Measurements from ENCODE around the gene SNED1. TPM values are rescaled to one million over a fixed set of nuclear protein-coding genes. Genes with fewer than 3 reads are reported as not detected.

The SNED1 gene
- total RNA-seq, 4 donors from 2014 or later: 18.0 to 52.2 (median 32.5) TPM

- ATAC-seq (ENCODE audit: low FRiP score) (no peak), DNase-seq (ENCODE audit: low spot score) (no peak)
- no peak for TF ChIP-seq CTCF (IDR thresholded peaks at IDR 0.05)
Measured at GRCh38 chr2:241033994-241034393, 35.6 kb downstream of the SNED1 start.

- no peak for TF ChIP-seq CTCF (IDR thresholded peaks at IDR 0.05)
Measured at GRCh38 chr2:241034490-241035141, 36.2 kb downstream of the SNED1 start.

GRCh38 chr2:241035142-241035817, 36.9 kb downstream of the SNED1 start:
- no peak for ATAC-seq (ENCODE audit: low FRiP score)
- DNase-seq (ENCODE audit: low spot score): no peak
- no peak for TF ChIP-seq CTCF (IDR thresholded peaks at IDR 0.05)

More at GRCh38 chr2:241034490-241035141, 36.2 kb downstream of the SNED1 start:
- ATAC-seq (ENCODE audit: low FRiP score): no peak
- DNase-seq (ENCODE audit: low spot score): no peak

- peak; percentile 49 for ATAC-seq (ENCODE audit: low FRiP score)
- no peak for TF ChIP-seq CTCF (IDR thresholded peaks at IDR 0.05)
- no peak for DNase-seq (ENCODE audit: low spot score)
Measured at GRCh38 chr2:241035818-241036396, 37.5 kb downstream of the SNED1 start.

GRCh38 chr2:241036397-241036963, 38.1 kb downstream of the SNED1 start:
- ATAC-seq (ENCODE audit: low FRiP score) (peak; percentile 61), DNase-seq (ENCODE audit: low spot score) (no peak)
- TF ChIP-seq CTCF (IDR thresholded peaks at IDR 0.05): no peak

- no peak for TF ChIP-seq CTCF (IDR thresholded peaks at IDR 0.05)
- ATAC-seq (ENCODE audit: low FRiP score) (no peak), DNase-seq (ENCODE audit: low spot score) (no peak)
Measured at GRCh38 chr2:241036964-241037421, 38.6 kb downstream of the SNED1 start.
